Liver (tissue), 9 donors: Measurements from ENCODE around the gene TSHZ2. TPM values are rescaled to one million over a fixed set of nuclear protein-coding genes. Genes with fewer than 3 reads are reported as not detected.

Experiments used
- DNase-seq: peaks from one replicate; pipeline ENCODE4 v3.0.0-alpha.2; 2017; ENCODE audit warnings: low spot score
- H3K27ac ChIP-seq, 2 donors: one replicate each; pipeline ENCODE4 v1.7.0; 2013; ENCODE audit warnings: inconsistent platforms in 2 of 2, low read length in 2 of 2, control low read depth in 1 of 2, low read depth in 1 of 2, mild to moderate bottlenecking in 1 of 2
- H3K27me3 ChIP-seq, 4 donors: one replicate each; pipeline versions ENCODE4 v1.6.1 to v1.7.0; 2013; ENCODE audit warnings: low read length in 3 of 4, inconsistent platforms in 1 of 4, mild to moderate bottlenecking in 1 of 4, moderate library complexity in 1 of 4; ENCODE audit not compliant: control insufficient read depth in 4 of 4, insufficient read depth in 4 of 4
- H3K36me3 ChIP-seq, 4 donors: one replicate each; pipeline versions ENCODE4 v1.6.1 to v1.7.0; 2013; ENCODE audit warnings: low read length in 3 of 4, mild to moderate bottlenecking in 3 of 4, low read depth in 1 of 4, moderate library complexity in 1 of 4; ENCODE audit not compliant: control insufficient read depth in 4 of 4, insufficient read depth in 3 of 4
- H3K4me1 ChIP-seq, 4 donors: one replicate each; pipeline versions ENCODE4 v1.6.1 to v1.7.0; 2013; ENCODE audit warnings: low read length in 3 of 4, mild to moderate bottlenecking in 3 of 4, moderate library complexity in 1 of 4; ENCODE audit not compliant: control insufficient read depth in 4 of 4, insufficient read depth in 4 of 4
- H3K4me3 ChIP-seq, 3 donors: one replicate each; pipeline versions ENCODE4 v1.6.1 to v1.7.0; 2013; ENCODE audit warnings: low read length in 3 of 3, control low read depth in 1 of 3, low read depth in 1 of 3, mild to moderate bottlenecking in 1 of 3
- H3K9ac ChIP-seq, 2 donors: one replicate each; pipeline ENCODE4 v1.7.0; 2013; ENCODE audit warnings: low read length in 2 of 2, mild to moderate bottlenecking in 2 of 2, moderate library complexity in 2 of 2, control low read depth in 1 of 2, low read depth in 1 of 2
- H3K9me3 ChIP-seq, 4 donors: one replicate each; pipeline versions ENCODE4 v1.6.1 to v1.7.0; 2013; ENCODE audit warnings: low read length in 3 of 4; ENCODE audit not compliant: control insufficient read depth in 4 of 4
- CTCF ChIP-seq: fragments of 150-350 bp; IDR thresholded peaks from 2 replicates; pipeline ENCODE4 v1.5.1; 2017; ENCODE audit warnings: improper control_type of control experiment, low read depth, low read length; ENCODE audit not compliant: missing input control
- EGR1 ChIP-seq, 2 donors: IDR thresholded peaks; 2 replicates each; pipeline ENCODE4 v1.6.1; 2016 to 2018; ENCODE audit warnings: antibody characterized with exemption in 2 of 2, low read depth in 2 of 2
- FOXA1 ChIP-seq: IDR thresholded peaks from 2 replicates; pipeline ENCODE4 v1.6.1; 2016; ENCODE audit warnings: antibody characterized with exemption
- FOXA2 ChIP-seq: IDR thresholded peaks from 2 replicates; pipeline ENCODE4 v1.6.1; 2016; ENCODE audit warnings: antibody characterized with exemption
- GABPA ChIP-seq, 2 donors: IDR thresholded peaks in 1 of 2; conservative IDR thresholded peaks in 1 of 2; 2 replicates each; pipeline ENCODE4 v1.6.1; 2016; ENCODE audit warnings: antibody characterized with exemption in 2 of 2, mild to moderate bottlenecking in 1 of 2, moderate library complexity in 1 of 2
- HNF4A ChIP-seq, 2 donors: conservative IDR thresholded peaks; 2 replicates each; pipeline ENCODE4 v1.6.1; 2016; ENCODE audit warnings: antibody characterized with exemption in 2 of 2, mild to moderate bottlenecking in 2 of 2
- HNF4G ChIP-seq: IDR thresholded peaks from 2 replicates; pipeline ENCODE4 v1.6.1; 2016; ENCODE audit warnings: antibody characterized with exemption
- JUND ChIP-seq, 2 donors: IDR thresholded peaks; 2 replicates each; pipeline ENCODE4 v1.6.1; 2016; ENCODE audit warnings: antibody characterized with exemption in 2 of 2
- MAX ChIP-seq: IDR thresholded peaks from 2 replicates; pipeline ENCODE4 v1.6.1; 2016; ENCODE audit warnings: antibody characterized with exemption
- NR2F2 ChIP-seq: IDR thresholded peaks from 2 replicates; pipeline ENCODE4 v1.6.1; 2016; ENCODE audit warnings: antibody characterized with exemption
- RAD21 ChIP-seq, 2 donors: IDR thresholded peaks; 2 replicates each; pipeline ENCODE4 v1.6.1; 2016; ENCODE audit warnings: antibody characterized with exemption in 2 of 2, mild to moderate bottlenecking in 2 of 2
- REST ChIP-seq: IDR thresholded peaks from 2 replicates; pipeline ENCODE4 v1.6.1; 2016; ENCODE audit warnings: antibody characterized with exemption, mild to moderate bottlenecking
- RXRA ChIP-seq, 2 donors: IDR thresholded peaks; 2 replicates each; pipeline ENCODE4 v1.6.1; 2017 to 2018; ENCODE audit warnings: antibody characterized with exemption in 2 of 2, mild to moderate bottlenecking in 1 of 2
- SP1 ChIP-seq: IDR thresholded peaks from 2 replicates; pipeline ENCODE4 v1.6.1; 2018; ENCODE audit warnings: antibody characterized with exemption, mild to moderate bottlenecking
- TAF1 ChIP-seq: conservative IDR thresholded peaks from 2 replicates; pipeline ENCODE4 v1.6.1; 2016; ENCODE audit warnings: antibody characterized with exemption, mild to moderate bottlenecking
- YY1 ChIP-seq: IDR thresholded peaks from 2 replicates; pipeline ENCODE4 v1.6.1; 2016; ENCODE audit warnings: antibody characterized with exemption, mild to moderate bottlenecking
- ZBTB33 ChIP-seq: IDR thresholded peaks from 2 replicates; pipeline ENCODE4 v1.6.1; 2016; ENCODE audit warnings: antibody characterized with exemption
- WGBS: extraction: QIAGEN DNeasy Blood & Tissue Kit; methylation state at CpG from one replicate; pipeline ENCODE4 v1.1.7; 2013; 5-methylcytosine and 5-hydroxymethylcytosine counted together
- polyA plus RNA-seq, 2 donors: library from polyadenylated mRNA; stranded (reverse) in 1 of 2; unstranded in 1 of 2; fragments of 200-250 nt in 1 of 2; fragments of >200 nt in 1 of 2; fragmentation: Nextera tagmentation in 1 of 2; extraction: Ambion mirVana in 1 of 2; gene quantifications; one replicate each; pipeline versions ENCODE4 v1.2.1 to v1.2.3, GENCODE V29; 2013 to 2015
- total RNA-seq, 2 donors: library from RNA; depleted of rRNA; stranded (reverse); fragments of >200 nt; gene quantifications; one replicate each; pipeline ENCODE4 v1.2.3, GENCODE V29; 2014
- donor health status: healthy.
- donor health status: healthy.
- donor health status: healthy.
- donor health status: healthy.
- donor health status: healthy.

Gene TSHZ2
- total and polyA plus RNA-seq, 4 donors, result 2.9 to 11.3 (median 7.8) TPM

- no peaks in the 10 kb centered on the region for H3K36me3 ChIP-seq
- no peak overlapping the region for H3K27ac ChIP-seq
- 93% methylated on average over 10 of the region's 10 CpGs for WGBS
- H3K9me3 ChIP-seq, result no peaks in the 10 kb centered on the region
- no peaks in the 10 kb centered on the region for H3K4me1 ChIP-seq
- TF ChIP-seq HNF4G (no peak), TAF1 (no peak), HNF4A (conservative IDR thresholded peaks at IDR 0.05) (no peak), NR2F2 (no peak), GABPA (IDR thresholded peaks at IDR 0.05 in 1 of 2, conservative IDR thresholded peaks at IDR 0.05 in 1 of 2) (no peak), REST (no peak), SP1 (no peak), MAX (no peak), FOXA1 (no peak), FOXA2 (no peak), RXRA (IDR thresholded peaks at IDR 0.05) (no peak), RAD21 (IDR thresholded peaks at IDR 0.05) (no peak), CTCF (no peak), YY1 (no peak), EGR1 (IDR thresholded peaks at IDR 0.05; ENCODE audit: low read depth in 2 of 2) (no peak)
- H3K9ac ChIP-seq, result no peak overlapping the region
- no peak overlapping the region for H3K4me3 ChIP-seq
- DNase-seq, result no peak
- no peaks in the 10 kb centered on the region for H3K27me3 ChIP-seq
Observed at GRCh38 chr20:53179749-53180148, 207.6 kb downstream of the TSHZ2 start.

GRCh38 chr20:53180928-53181362 is 208.8 kb downstream of the TSHZ2 start:
- DNase-seq, result no peak
- H3K9me3 ChIP-seq, result no peaks in the 10 kb centered on the region
- H3K4me3 ChIP-seq, result no peak overlapping the region
- no peaks in the 10 kb centered on the region for H3K27me3 ChIP-seq
- H3K27ac ChIP-seq, result no peak overlapping the region
- no peak overlapping the region for H3K9ac ChIP-seq
- no peaks in the 10 kb centered on the region for H3K4me1 ChIP-seq
- no peaks in the 10 kb centered on the region for H3K36me3 ChIP-seq
- 83% methylated on average over 4 of the region's 4 CpGs for WGBS
- TF ChIP-seq HNF4A (conservative IDR thresholded peaks at IDR 0.05), result no peak
- TF ChIP-seq YY1, result no peak
- TF ChIP-seq REST, result no peak
- TF ChIP-seq TAF1, result no peak
- no peak for TF ChIP-seq HNF4G
- TF ChIP-seq JUND (IDR thresholded peaks at IDR 0.05), result no peak
- TF ChIP-seq EGR1 (IDR thresholded peaks at IDR 0.05; ENCODE audit: low read depth in 2 of 2), result no peak
- no peak for TF ChIP-seq SP1
- TF ChIP-seq FOXA1, result no peak
- no peak for TF ChIP-seq FOXA2
- no peak for TF ChIP-seq NR2F2
- no peak for TF ChIP-seq RXRA (IDR thresholded peaks at IDR 0.05)
- TF ChIP-seq MAX, result no peak
- no peak for TF ChIP-seq CTCF
- no peak for TF ChIP-seq GABPA (IDR thresholded peaks at IDR 0.05 in 1 of 2, conservative IDR thresholded peaks at IDR 0.05 in 1 of 2)
- TF ChIP-seq ZBTB33, result no peak
